HUES6 (cell line): Measurements from ENCODE around the gene DROSHA.

Source experiments
- H3K27ac ChIP-seq: 2 replicates; pipeline ENCODE4 v1.7.0; 2013; ENCODE audit warnings: low read depth, mild to moderate bottlenecking, low read length, inconsistent platforms
- H3K27me3 ChIP-seq: 2 replicates; pipeline ENCODE4 v1.6.1; 2013; ENCODE audit warnings: low read length; ENCODE audit not compliant: control insufficient read depth, insufficient read depth
- H3K36me3 ChIP-seq: 2 replicates; pipeline ENCODE4 v1.6.1; 2013; ENCODE audit warnings: low read length; ENCODE audit not compliant: control insufficient read depth, insufficient read depth
- H3K4me1 ChIP-seq: 2 replicates; pipeline ENCODE4 v1.6.1; 2013; ENCODE audit warnings: low read length; ENCODE audit not compliant: control insufficient read depth, insufficient read depth
- H3K4me3 ChIP-seq: 2 replicates; pipeline ENCODE4 v1.5.1; 2013; ENCODE audit warnings: low read depth, low read length
- H3K9ac ChIP-seq: one replicate; pipeline ENCODE4 v1.6.1; 2013; ENCODE audit warnings: mild to moderate bottlenecking, low read length
- H3K9me3 ChIP-seq: 2 replicates; pipeline ENCODE4 v1.6.1; 2013; ENCODE audit warnings: low read depth, low read length; ENCODE audit not compliant: control insufficient read depth, insufficient read depth

DROSHA gene

DNA sequence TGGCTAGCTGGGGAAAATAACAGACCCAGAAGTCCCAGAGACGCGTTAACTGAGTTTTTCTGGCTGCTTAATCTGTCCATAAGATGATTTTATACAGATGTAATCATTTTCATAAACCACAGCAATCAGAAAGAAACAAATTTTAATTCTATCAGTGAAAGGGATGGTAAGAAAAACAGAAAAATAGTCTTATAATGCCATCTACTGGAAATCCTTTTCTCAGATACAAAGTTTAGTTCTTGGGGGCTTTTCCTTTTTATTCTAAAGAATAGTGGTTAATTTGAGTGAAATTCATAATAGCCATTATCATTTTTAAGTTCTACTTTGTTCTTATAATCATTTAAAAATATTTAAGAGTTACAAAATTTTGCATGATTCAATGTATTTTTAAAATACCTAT, 44.4 kb downstream of the DROSHA start:
- H3K36me3 ChIP-seq = peaks cover 67% of the 10 kb centered on the region
- H3K9ac ChIP-seq = no peak overlapping the region
- peaks cover 3% of the 10 kb centered on the region; the same call in 1 of the 2 replicates for H3K4me1 ChIP-seq
- no peak overlapping the region for H3K27ac ChIP-seq
- H3K4me3 ChIP-seq = no peak overlapping the region
- H3K27me3 ChIP-seq = no peaks in the 10 kb centered on the region
- H3K9me3 ChIP-seq = no peaks in the 10 kb centered on the region

DNA sequence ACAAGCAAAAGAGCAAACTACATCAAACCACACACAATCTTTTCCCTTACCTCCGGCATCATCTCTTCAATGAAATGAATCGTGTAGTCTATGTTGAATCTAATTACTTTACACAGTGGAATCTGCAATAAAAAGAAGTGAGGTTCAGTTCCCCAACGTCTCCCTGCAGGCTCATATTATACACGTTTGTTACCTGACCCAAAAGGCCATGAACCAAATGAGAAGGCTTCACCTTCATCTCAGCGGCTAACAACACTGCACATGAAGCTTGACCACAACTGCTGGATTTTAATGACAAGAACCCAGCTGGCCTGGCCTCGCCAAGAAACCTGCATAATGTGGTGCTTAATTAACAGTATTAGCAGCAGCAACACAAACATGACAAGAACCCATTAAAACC, 45.5 kb downstream of the DROSHA start:
- Histone ChIP-seq H3K4me3 (no peak overlapping the region), H3K27me3 (no peaks in the 10 kb centered on the region)

DNA sequence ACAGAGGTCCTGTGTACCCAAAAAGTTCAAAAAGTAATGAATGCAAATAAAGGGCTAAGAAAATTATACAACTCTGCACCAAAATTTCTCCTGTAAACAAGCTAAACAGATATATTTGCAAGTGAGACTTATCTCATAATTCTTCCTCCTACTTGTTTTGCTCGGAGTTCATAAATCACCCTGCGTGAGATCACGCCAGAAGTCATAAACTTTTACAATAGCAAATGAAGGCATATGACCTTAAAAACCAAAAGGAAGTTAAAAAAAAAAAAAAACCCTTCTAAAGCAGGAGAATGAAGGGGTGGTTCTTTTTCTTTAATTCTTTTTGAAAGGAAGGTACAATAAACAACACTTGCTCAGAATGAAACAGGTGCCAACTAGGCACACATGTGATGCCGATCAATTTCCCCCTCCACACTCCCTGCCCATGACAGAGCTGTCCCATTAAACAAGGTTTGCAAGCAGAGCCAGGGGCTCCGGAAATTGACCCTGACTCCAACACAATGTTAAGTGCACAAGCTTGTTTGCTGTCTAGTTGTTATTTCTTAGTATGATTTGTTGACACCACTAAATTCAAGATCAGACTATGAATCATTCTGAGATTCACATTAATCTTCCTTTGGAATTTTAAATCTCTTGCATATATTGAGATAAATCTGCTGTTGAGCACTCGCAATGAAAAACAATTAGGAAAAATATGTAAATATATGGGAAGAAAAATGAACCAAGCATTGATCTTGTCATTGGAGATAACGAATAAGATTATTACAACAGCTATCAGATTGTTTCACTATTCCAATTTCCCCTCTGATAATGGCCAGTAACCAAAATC, 46.3 kb downstream of the DROSHA start:
- H3K4me3 ChIP-seq = no peak overlapping the region
- no peak overlapping the region for H3K27ac ChIP-seq
- H3K27me3 ChIP-seq = no peaks in the 10 kb centered on the region
- H3K4me1 ChIP-seq = no peaks in the 10 kb centered on the region
- H3K9ac ChIP-seq = no peak overlapping the region
- H3K36me3 ChIP-seq = peaks cover 68% of the 10 kb centered on the region
- no peaks in the 10 kb centered on the region for H3K9me3 ChIP-seq

More for the DNA sequence above, 45.5 kb downstream of the DROSHA start:
- Histone ChIP-seq H3K9me3 (no peaks in the 10 kb centered on the region), H3K4me1 (no peaks in the 10 kb centered on the region), H3K9ac (no peak overlapping the region), H3K27ac (no peak overlapping the region), H3K36me3 (peaks cover 69% of the 10 kb centered on the region)

DNA sequence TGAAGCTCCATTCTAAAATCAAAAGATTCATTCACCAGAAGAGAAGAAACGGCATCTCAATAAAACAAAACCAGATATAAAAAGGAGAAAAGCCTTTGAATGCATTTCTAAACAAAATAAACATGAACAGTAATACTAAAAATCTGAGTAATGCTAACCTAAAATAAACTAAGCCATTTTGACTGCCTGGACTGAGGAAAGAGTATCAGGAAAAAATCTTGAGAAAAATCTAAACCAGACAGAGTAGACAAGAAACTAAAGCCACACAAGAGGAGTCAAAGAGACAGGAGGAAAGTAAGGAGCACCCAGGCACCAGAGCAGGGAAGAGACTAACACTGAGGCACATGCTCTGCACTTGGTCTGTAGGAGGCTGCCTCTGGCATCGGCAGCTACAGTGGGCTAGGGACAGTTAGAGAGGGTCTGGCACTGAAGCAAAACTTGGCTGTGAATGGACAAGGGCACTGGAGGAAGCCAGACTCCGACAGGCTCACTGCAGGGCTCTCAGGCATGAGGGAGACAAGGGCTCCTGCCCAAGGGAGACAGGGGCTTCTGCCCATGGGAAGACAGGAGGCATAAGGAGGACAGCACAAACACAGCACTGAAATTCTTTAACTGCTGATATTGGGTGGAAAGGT, 50.2 kb downstream of the DROSHA start:
- Histone ChIP-seq H3K4me3 (no peak overlapping the region), H3K9me3 (no peaks in the 10 kb centered on the region), H3K9ac (no peak overlapping the region), H3K27ac (no peak overlapping the region), H3K36me3 (peaks cover 54% of the 10 kb centered on the region), H3K4me1 (no peaks in the 10 kb centered on the region), H3K27me3 (no peaks in the 10 kb centered on the region)

DNA sequence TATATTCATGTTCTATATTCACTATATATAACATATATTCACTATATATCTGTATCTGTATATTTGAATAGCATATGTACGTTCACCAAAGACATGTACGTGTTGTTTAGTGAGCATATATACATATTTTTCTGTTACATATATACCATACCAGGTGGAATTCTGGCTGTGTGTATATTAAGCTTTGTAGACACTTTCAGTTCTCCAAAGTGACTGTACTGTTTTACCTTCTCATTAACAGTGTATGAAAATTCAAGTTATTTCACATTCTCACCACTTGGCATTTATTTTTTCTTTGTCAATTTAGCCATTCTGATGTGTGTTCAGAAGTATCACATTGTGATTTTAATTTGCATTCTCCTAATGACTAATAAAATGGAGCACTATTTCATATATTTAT, 52.2 kb downstream of the DROSHA start:
- peaks cover 46% of the 10 kb centered on the region for H3K36me3 ChIP-seq

DNA sequence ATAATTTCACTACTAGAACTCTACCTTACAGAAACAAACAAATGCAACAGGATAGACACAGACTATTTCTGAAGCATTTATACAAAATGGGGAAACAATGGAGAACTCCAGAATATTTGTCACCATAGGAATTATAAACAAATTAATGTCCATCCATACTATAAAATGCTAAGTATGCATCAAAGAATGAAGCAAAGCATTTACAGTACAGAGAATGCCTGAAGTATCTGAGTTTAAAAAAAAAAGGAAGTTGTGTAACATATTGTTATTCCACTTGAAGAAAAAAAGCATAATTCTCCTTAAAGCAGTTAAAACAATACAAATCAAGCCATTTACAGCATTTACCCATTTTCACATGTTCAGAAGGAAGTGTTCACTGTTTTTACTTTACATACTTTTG, 53.0 kb downstream of the DROSHA start:
- H3K36me3 ChIP-seq = peaks cover 43% of the 10 kb centered on the region
- no peaks in the 10 kb centered on the region for H3K4me1 ChIP-seq
- H3K27ac ChIP-seq = no peak overlapping the region
- no peaks in the 10 kb centered on the region for H3K27me3 ChIP-seq
- H3K9ac ChIP-seq = no peak overlapping the region
- H3K4me3 ChIP-seq = no peak overlapping the region
- H3K9me3 ChIP-seq = no peaks in the 10 kb centered on the region

More for the DNA sequence above, 52.2 kb downstream of the DROSHA start:
- Histone ChIP-seq H3K27me3 (no peaks in the 10 kb centered on the region), H3K9me3 (no peaks in the 10 kb centered on the region), H3K4me3 (no peak overlapping the region), H3K4me1 (no peaks in the 10 kb centered on the region), H3K9ac (no peak overlapping the region), H3K27ac (no peak overlapping the region)

DNA sequence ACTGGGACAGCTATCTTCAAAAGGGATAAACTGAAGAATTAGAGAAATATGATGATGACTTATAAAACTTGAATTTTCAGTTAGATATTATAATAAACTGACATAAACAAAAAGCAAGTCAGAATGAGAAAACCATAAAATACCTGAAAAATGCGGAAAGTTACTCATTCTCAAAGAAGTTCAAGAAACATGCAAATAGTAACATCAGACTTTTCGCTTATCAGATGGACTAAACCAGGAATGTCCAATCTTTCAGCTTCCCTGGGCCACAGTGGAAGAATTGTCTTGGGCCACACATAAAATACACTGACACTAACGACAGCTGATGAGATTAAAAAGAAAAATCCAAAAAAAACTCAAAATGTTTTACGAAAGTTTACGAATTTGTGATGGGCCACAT, 53.9 kb downstream of the DROSHA start:
- Histone ChIP-seq H3K27me3 (no peaks in the 10 kb centered on the region), H3K27ac (no peak overlapping the region), H3K9me3 (no peaks in the 10 kb centered on the region), H3K4me1 (no peaks in the 10 kb centered on the region), H3K4me3 (no peak overlapping the region), H3K36me3 (peaks cover 38% of the 10 kb centered on the region), H3K9ac (no peak overlapping the region)

DNA sequence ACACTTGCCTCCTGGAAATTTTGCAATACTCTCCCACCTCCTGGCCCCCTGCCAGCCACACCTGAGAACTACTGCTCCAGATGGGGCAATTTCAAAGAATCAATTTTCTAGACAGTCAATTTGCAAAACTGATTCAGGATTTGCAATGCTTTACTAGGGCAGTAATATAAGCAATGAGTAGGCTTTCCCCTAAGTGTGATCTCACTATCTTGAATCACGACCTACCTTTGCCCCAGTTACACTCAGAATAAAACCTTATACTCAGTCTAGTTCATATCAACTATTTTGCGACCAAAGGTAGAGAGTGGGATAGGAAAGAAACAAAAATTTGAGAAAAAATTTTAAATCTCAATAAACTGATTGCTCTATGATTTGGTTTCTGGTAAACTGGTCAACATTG, 54.4 kb downstream of the DROSHA start:
- H3K27ac ChIP-seq = no peak overlapping the region
- H3K4me3 ChIP-seq = no peak overlapping the region
- no peaks in the 10 kb centered on the region for H3K27me3 ChIP-seq
- peaks cover 40% of the 10 kb centered on the region for H3K36me3 ChIP-seq
- no peaks in the 10 kb centered on the region for H3K9me3 ChIP-seq
- H3K9ac ChIP-seq = no peak overlapping the region
- no peaks in the 10 kb centered on the region for H3K4me1 ChIP-seq

DNA sequence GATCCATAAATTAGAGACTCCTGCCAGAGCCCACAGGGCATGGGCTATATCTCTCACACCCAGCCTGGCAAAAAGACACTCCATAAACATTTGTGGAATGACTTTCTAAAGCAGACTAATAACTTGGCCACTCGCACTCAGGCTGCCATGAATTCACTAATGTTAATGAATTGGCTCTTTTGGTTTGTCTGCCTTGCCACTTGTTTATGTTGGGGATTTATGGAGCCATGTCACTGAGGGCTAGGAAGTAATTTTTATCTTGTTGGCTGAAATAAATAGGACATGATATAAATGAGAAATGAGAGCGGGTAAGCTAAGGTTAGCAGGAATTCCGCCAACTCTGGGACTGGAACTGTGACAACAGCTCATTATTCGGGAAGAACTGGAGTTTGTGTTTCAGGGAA, 55.2 kb downstream of the DROSHA start:
- no peak overlapping the region for H3K4me3 ChIP-seq
- H3K9me3 ChIP-seq = no peaks in the 10 kb centered on the region
- peaks cover 37% of the 10 kb centered on the region for H3K36me3 ChIP-seq
- H3K27me3 ChIP-seq = no peaks in the 10 kb centered on the region
- no peak overlapping the region for H3K9ac ChIP-seq
- no peak overlapping the region for H3K27ac ChIP-seq
- no peaks in the 10 kb centered on the region for H3K4me1 ChIP-seq

DNA sequence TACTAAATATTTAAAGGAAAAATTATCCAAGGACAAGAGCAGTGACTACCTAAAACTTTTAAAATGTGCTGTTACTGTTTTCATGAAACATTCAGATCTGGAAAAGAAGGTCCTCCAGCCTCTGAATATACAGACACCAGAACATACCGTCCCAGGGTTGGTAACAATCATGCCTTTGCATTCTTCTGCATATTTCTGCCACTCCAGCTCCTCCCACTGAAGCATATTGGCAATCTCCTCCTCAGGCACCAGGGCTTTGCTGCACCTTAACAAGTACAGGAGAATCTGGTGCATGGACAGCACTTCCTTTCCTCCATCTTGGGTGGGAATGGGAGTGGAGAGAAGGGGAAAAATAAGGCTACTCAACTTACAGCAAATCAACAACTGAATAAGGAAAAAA, 60.0 kb downstream of the DROSHA start:
- peaks cover 47% of the 10 kb centered on the region for H3K36me3 ChIP-seq
- no peak overlapping the region for H3K9ac ChIP-seq
- no peaks in the 10 kb centered on the region for H3K27me3 ChIP-seq
- H3K27ac ChIP-seq = no peak overlapping the region
- no peak overlapping the region for H3K4me3 ChIP-seq
- no peaks in the 10 kb centered on the region for H3K4me1 ChIP-seq
- H3K9me3 ChIP-seq = no peaks in the 10 kb centered on the region

DNA sequence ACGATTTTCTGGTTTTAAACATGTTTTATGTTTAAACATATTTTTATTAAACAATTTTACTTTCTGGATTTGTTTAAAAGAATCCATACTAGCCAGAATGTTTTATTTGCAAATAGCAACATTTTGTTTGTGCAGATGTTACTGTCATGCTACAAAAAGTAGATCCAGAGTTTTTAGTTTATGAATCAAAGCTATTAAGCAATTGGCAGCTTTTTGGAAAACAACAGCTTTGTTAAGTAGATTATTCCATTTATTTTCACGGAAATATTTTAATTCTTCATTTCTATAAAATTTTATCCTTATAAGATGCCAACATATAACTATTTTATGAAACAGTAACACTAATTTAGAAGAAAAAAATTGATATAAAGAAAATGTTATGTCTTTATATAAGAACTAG, 60.9 kb downstream of the DROSHA start:
- Histone ChIP-seq H3K4me1 (no peaks in the 10 kb centered on the region), H3K27me3 (no peaks in the 10 kb centered on the region), H3K36me3 (peaks cover 53% of the 10 kb centered on the region), H3K4me3 (no peak overlapping the region), H3K9ac (no peak overlapping the region), H3K9me3 (no peaks in the 10 kb centered on the region), H3K27ac (no peak overlapping the region)
